Forelimb muscle (tissue), 1 donor: ENCODE measurements around the gene GRID2. TPM values are rescaled to one million over a fixed set of nuclear protein-coding genes. Genes with fewer than 3 reads are reported as not detected.
"Not testable (repeated sequence)": the region's sequence is repeated elsewhere in the genome, so short reads cannot be mapped to it uniquely, and the experiment has no call there.

Experiments
- DNase-seq: peaks from one replicate; pipeline ENCODE4 v3.0.0-alpha.2; 2013; ENCODE audit warnings: low read depth
- polyA plus RNA-seq: library from polyadenylated mRNA; unstranded; fragments of 120-200 nt; gene quantifications from one replicate; pipeline ENCODE4 v1.2.1, GENCODE V29; 2013; ENCODE audit not compliant: insufficient read length

GRID2 gene
- polyA plus RNA-seq, 1 donor: 0.16 TPM

DNA sequence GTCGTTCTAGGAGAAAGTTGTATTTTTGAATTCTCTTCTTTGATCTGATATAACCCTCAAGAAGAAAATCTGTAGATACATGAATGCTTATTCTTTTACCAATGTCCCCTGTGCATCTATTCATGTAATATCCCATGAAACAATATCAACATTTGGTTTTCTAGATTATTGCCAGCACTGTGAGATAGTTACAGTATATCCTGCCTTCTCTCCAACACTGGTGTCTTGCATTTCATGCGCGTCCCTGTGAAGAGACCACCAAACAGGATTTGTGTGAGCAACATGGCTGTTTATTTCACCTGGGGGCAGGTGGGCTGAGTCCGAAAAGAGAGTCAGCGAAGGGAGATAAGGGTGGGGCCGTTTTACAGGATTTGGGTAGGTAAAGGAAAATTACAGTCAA lies 135.0 kb downstream of the GRID2 start:
- not testable (repeated sequence) for DNase-seq

DNA sequence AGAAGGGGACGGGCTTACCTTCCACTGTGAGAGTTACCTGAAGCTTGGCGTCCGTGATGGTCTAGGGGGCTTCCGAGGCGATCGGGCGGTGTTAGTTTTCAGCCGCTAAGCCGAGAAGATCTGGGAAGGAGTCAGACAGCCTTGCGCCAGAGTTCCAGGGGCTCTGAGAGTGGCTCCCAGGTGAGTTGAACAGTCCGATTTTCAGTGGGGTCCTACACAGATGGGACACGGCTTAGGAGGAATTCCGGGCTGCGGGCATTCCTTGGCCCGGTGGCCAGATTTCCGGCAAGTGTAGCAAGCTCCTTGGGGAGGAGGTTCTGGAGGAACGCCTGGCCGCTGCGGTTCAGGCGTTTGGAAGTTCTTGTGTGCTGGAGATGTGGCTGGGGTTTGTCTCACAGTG lies 138.4 kb downstream of the GRID2 start:
- DNase-seq: not testable (repeated sequence)

DNA sequence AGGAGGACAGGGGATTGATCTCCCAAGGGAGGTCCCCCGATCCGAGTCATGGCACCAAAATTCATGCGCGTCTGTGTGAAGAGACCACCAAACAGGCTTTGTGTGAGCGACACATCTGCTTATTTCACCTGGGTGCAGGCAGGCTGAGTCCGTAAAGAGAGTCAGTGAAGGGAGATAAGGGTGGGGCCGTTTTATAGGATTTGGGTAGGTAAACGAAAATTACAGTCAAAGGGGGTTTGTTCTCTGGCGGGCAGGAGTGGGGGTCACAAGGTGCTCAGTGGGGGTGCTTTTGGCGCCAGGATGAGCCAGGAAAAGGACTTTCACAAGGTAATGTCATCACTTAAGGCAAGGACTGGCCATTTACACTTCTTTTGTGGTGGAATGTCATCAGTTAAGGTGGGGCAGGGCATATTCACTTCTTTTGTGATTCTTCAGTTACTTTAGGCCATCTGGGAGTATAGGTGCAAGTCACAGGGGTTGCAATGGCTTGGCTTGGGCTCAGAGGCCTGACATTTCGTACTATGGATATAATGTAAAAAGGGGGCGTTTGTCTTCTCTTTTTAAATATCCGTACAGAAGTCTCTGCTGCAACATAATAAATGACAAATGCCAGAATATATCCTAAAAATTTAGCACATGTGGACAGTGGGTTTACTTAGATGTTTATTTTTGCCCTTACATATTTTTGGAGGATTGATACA lies 140.5 kb downstream of the GRID2 start:
- not testable (repeated sequence) for DNase-seq

- no peak for DNase-seq
Observed at GRCh38 chr4:92445127-92445526, 141.4 kb downstream of the GRID2 start.

DNA sequence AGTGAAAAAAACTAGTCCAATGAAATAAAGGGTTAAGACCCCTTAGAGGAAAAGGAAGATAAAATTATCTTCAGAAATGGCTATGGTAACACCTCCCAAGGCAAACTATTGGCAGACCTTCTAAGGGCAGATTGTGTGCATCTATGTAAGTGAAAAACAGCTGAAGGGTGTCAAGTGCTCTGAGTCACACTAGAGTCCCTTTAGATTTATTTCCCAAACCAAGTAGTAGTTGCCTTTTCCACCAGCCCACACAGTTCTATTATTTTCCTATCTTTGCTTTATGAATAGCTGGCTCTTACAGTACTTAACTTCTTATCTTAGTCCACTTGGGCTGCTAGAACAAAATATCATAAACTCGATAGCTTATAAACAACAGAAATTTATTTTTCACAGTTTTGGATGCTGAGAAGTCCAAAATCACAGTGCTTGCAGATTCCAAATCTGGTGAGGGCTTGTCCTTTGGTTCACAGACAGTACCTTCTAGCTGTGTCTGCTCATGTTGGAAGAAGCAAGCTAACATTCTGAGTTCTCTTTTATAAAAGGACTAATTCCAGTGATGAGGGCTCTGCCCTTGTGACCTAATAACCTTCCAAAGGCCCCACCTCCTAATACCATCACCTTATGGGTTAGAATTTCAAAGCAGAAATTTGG lies 143.6 kb downstream of the GRID2 start:
- no peak for DNase-seq

- DNase-seq: not testable (repeated sequence)
Observed at GRCh38 chr4:92448176-92448575, 144.4 kb downstream of the GRID2 start.

- DNase-seq: no peak
Observed at GRCh38 chr4:92450694-92451093, 146.9 kb downstream of the GRID2 start.

- DNase-seq: no peak
Observed at GRCh38 chr4:92451782-92452181, 148.0 kb downstream of the GRID2 start.

- not testable (repeated sequence) for DNase-seq
Observed at GRCh38 chr4:92452383-92452782, 148.6 kb downstream of the GRID2 start.

DNA sequence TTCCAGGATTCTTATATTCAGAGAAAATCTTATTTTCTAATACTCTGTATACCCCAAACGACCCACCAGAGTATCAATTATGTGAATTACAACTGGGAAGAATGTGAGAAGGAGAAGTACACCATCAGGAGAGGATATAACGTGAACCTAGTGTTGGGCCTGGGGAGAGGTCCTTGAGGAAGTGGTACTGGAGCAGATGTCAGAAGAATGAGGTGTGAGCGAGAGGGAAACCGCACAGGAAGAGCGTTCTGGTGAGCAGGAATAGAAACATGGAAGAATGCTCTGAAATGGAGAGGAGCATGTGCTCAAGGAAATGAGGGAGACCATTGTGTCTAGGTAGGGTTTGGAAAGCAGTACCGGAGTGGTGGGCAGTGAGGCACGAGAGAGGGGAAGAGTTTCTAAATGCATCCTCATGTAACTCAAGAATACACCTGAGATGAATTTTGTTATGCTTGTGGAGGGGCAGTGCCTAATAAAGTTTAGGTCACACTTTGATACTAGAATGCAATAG lies 151.6 kb downstream of the GRID2 start:
- DNase-seq: no peak

GRCh38 chr4:92455951-92456350 lies 152.2 kb downstream of the GRID2 start:
- no peak for DNase-seq

DNA sequence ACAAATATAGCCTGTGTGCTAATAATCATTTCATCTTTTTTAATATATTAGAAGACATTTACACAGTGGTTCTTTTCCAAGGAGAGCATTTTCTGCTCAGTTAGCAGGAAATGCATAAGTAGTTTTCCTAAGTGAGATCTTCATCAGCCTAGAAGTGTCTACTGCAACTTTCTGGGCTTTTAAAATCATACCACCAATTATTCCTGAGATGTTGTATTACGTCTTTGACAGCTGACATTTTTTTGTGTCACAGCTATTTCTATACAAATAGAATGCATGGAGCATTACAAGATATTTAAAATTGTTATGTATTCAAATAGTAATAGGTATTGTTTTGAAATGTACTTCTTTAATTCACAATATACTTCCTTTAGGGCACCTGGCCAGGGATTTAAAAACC lies 158.0 kb downstream of the GRID2 start:
- DNase-seq: no peak

- DNase-seq: no peak
Observed at GRCh38 chr4:92477298-92477697, 173.5 kb downstream of the GRID2 start.

DNA sequence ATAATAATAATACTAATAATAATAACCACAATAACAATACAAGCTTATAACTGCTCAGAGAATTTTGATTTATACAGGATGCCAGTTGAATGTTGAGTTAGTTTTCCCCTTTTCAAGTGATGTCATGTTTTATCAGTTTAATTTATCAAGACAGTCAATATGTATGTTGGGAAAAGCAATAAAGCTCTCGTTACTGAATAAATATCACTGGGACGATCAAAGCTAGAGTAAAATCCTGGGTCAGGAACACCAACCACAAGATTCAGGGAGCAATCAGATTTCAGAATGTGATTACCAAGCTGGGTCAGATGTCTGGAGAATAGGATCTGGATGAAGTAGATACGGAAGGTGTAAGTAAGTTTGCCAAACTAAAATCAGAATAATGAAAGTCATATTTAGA lies 179.6 kb downstream of the GRID2 start:
- DNase-seq: no peak

DNA sequence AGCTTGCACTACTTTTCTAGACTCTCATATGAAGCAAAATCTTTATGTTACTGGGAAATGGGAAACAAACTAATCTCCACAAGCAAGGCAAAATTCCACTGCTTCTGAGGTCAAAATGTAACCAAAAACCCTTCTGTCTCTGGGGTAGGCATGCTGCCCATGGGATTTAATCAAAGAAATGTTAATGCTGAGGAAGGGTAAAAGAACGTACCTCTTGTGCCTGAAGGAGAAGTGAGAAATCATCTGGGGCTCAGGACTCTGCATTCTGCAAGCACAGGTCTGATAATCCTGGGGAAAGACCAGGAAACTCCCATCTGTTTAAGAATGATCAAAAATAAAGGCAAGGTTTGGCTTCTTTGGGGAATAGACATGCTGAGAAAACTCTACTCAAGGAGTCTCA lies 184.7 kb downstream of the GRID2 start:
- no peak for DNase-seq

GRCh38 chr4:92497141-92497540 lies 193.4 kb downstream of the GRID2 start:
- no peak for DNase-seq

DNA sequence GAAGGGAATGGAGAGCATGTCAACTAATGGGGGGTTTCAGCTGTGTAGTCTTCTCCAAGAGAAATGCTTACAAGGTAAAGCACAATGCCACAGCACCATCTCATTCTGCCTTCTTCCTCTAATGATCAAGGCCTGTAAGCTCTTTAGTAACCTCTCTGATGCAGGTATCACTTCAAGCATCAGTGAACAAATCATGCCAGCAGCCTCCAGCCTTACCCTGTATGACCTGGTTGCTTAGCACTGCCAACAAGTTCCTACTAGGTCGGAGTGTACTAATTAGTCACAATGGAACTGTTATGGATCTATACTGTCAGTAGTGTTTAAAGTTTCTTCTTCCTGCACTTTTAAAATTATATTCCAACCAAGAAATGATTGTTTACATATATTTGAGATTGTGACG lies 197.7 kb downstream of the GRID2 start:
- DNase-seq: no peak

DNA sequence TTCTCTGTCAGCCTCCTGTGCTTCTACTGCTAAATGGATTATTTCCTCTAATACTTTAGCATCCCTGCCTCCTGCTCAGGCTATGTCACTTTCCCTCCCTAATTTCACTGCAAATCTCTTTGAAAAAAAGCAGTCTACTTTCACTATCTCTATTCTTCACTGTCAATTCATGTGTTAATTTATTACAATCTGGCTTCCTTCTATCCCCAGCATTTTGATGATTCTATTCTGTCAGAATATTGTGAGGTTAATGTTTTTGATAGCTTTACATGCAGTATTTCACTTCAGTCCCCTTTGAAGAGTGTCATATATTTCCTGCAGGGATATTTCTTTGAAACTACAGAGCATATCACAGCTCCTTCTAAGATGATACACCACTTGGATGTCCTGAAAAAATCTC lies 203.2 kb downstream of the GRID2 start:
- no peak for DNase-seq

- no peak for DNase-seq
Observed at GRCh38 chr4:92514627-92515026, 210.9 kb downstream of the GRID2 start.

- no peak for DNase-seq
Observed at GRCh38 chr4:92516450-92516849, 212.7 kb downstream of the GRID2 start.

DNA sequence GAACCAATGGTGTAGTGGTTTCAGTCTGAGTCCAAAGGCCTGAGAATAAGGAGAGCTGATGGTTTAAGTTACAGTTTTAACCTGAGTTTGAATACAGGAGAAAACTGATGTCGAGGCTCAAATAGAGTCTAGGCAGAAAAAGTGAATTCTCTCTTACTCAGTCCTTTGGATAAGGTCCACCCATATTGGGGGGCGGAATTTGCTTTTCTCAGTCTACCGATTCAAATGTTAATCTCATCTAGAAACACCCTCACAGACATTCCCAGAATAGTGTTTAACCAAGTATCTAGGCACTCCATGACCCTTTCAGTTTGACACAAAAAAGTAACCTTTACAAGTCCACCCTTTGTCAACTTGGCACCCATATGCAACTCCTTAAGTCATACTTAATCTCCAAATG lies 216.0 kb downstream of the GRID2 start:
- DNase-seq: no peak

- no peak for DNase-seq
Observed at GRCh38 chr4:92520563-92520962, 216.8 kb downstream of the GRID2 start.

DNA sequence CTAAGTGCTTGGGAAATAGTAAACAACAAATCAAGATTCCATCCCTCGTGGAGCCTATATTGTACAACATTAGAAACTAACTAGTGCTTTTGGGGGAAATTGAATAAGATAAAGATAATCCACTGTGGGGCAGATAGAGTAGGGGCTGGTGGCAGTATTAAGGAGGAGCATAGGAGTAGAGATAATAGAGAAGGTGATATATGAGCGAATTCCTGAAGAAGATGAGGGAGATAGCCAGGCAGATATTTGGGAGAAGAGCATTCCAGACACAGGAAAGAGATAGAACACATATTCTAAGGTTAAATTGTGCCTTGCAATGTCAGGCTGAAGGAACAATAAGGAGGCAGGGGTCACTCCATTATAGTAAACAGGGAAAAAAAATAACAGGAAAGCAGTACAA lies 218.2 kb downstream of the GRID2 start:
- no peak for DNase-seq
